GM20000 (cell line): ENCODE data around the gene KDELR3.

Source experiments
- DNase-seq: peaks from one replicate; pipeline ENCODE4 v3.0.0; 2012; ENCODE audit warnings: low spot score
- CTCF ChIP-seq: IDR thresholded peaks from 2 replicates; pipeline ENCODE4 v1.5.1; 2012; ENCODE audit warnings: mild to moderate bottlenecking, control low read depth; ENCODE audit errors: extremely low read depth, missing control alignments

The KDELR3 gene

GRCh38 chr22:38524429-38524828, 56.5 kb downstream of the KDELR3 start:
- no peak for DNase-seq
- no peak for TF ChIP-seq CTCF

DNA sequence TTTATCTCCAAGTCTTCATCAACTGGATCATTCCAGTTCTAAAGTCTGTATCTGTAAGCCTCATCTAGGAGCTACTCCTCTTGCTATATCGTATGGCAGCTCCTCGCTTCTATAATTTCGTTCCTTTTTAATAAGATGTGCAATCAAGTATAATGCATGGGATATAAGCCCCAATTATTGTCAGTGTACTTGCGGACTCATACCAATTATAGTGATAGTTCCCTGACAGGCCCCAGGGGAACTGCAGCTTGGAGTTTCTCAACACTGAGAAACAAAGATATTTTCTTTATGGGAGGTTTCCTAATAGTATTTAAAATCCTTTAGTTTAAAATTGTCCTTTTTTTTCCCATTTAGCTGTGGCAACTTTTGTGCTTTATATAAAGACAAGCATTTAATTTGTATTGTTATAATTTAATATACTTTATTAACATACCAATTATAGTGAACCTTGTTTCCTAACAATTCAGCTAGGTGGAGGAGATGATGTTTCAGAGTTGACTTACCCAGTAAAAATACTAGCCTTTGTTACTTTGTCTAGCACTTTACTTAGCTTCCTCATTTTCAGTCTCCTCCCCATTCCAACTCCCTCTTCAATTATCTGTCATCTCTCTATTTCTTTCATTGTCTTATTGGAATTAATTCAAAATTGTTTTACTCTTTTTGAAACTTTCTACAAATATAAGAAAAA, 63.5 kb downstream of the KDELR3 start:
- no peak for DNase-seq
- TF ChIP-seq CTCF, result no peak
